NOMO-1 treated with dmso at 0.1 percent for 144 hours (cell line): ENCODE results near the gene RALA.
A peak's percentile ranks its signal among the peaks of the same experiment; 100 is the strongest.

Experiments
- DNase-seq: peaks from one replicate; lab custom pipeline; 2025; ENCODE audit not compliant: unreplicated experiment; lab: John Stamatoyannopoulos, UW

The RALA gene

GRCh38 chr7:39623047-39623731 lies at the start of gene RALA:
Gene RALA (plus strand): TSS chr7:39623572. CDS start chr7:39686668, 63,096 bp downstream.
- peak; percentile 69 for DNase-seq

- DNase-seq: no peak
These were observed 48.6 kb upstream of the RALA start for GRCh38 chr7:39574673-39575349.

GRCh38 chr7:39577229-39577874 lies 46.0 kb upstream of the RALA start:
- no peak for DNase-seq

- DNase-seq: peak; percentile 50
These were observed 43.1 kb upstream of the RALA start for GRCh38 chr7:39580149-39580874.

GRCh38 chr7:39582536-39582935 lies 40.8 kb upstream of the RALA start:
- DNase-seq: no peak

- no peak for DNase-seq
These were observed 39.8 kb upstream of the RALA start for GRCh38 chr7:39583539-39583938.

GRCh38 chr7:39587393-39587792 lies 36.0 kb upstream of the RALA start:
- no peak for DNase-seq

- DNase-seq: no peak
These were observed 35.0 kb upstream of the RALA start for GRCh38 chr7:39588416-39588815.

GRCh38 chr7:39589323-39590111 lies 33.9 kb upstream of the RALA start:
- peak; percentile 74 for DNase-seq

GRCh38 chr7:39592586-39592985 lies 30.8 kb upstream of the RALA start:
- no peak for DNase-seq

- DNase-seq: no peak
These were observed 28.3 kb upstream of the RALA start for GRCh38 chr7:39594988-39595620.

- no peak for DNase-seq
These were observed 21.0 kb upstream of the RALA start for GRCh38 chr7:39602351-39602750.

- DNase-seq: no peak
These were observed 19.4 kb upstream of the RALA start for GRCh38 chr7:39603924-39604323.

- no peak for DNase-seq
These were observed 18.3 kb upstream of the RALA start for GRCh38 chr7:39605087-39605486.

GRCh38 chr7:39606352-39606751 lies 17.0 kb upstream of the RALA start:
- no peak for DNase-seq

- DNase-seq: no peak
These were observed 16.4 kb upstream of the RALA start for GRCh38 chr7:39606941-39607340.

- DNase-seq: no peak
These were observed 15.5 kb upstream of the RALA start for GRCh38 chr7:39607865-39608264.

- DNase-seq: no peak
These were observed 15.1 kb upstream of the RALA start for GRCh38 chr7:39608278-39608677.

GRCh38 chr7:39609113-39609934 lies 14.0 kb upstream of the RALA start:
- DNase-seq: peak; percentile 6

GRCh38 chr7:39609935-39610263 lies 13.5 kb upstream of the RALA start:
- DNase-seq: no peak
